Adrenal gland (tissue), 5 donors: ENCODE measurements around the gene SYT13.

Experiments used
- POLR2A ChIP-seq, 2 donors: fragments of 450-650 bp; IDR thresholded peaks; one replicate each; pipeline ENCODE4 v1.6.1; 2017; ENCODE audit warnings: antibody characterized with exemption in 2 of 2, mild to moderate bottlenecking in 2 of 2, moderate library complexity in 1 of 2
- TF ChIP-seq, protein P1 (sequence below), 6 experiments: fragments of 450-650 bp in 4 of 6; fragments of 200-600 bp in 2 of 6; sonication (generic) in 1 of 6; IDR thresholded peaks; 1 replicate in 5 of 6; 2 replicates in 1 of 6; pipeline versions ENCODE4 v1.5.1 to v1.8.0; 2016 to 2021; ENCODE audit warnings: antibody characterized with exemption in 6 of 6, mild to moderate bottlenecking in 2 of 6, moderate library complexity in 1 of 6
- donor health status: DM: no; HTN: no; CAD: no.

DNA sequence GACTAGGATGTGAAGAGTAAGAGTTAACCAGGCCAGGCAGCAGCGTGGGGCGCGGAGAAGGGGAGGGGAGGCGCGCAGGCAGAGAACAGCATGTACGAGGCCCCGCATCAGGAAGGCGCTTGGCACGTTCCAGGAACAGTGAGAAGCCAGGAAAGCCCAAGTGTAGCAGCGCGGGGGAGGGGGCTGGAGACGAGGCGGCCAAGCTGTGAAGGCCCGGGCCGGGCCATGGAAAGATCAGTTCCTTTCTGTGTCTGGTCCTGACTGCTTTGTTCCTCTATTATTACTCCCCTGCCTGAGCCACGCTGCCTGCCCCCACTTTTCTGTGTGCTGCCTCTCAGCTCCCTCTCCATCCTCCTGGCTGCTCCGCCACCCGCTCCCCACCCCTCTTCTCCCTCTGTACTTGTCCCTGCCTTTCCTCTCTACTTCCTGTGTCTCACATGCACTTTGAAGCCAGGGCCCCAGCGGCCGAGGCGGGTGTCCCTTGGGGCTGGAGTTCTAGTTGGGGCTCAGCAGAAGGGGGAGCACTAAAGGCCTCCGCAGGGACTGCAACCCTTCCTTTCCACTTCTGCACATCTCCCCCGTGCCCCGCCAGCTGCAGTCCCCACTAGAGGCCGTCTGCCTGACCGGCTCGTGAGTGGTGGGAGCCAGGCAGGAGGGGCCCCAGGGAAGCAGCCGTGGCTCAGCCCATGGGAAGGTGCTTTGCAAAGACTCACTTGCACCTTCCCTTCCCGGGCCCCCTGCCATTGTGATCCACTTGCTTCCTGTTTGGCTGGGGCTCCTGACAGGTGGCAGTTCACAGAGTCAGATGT is 76.0 kb downstream of the SYT13 start:
- TF ChIP-seq, protein P1, sequence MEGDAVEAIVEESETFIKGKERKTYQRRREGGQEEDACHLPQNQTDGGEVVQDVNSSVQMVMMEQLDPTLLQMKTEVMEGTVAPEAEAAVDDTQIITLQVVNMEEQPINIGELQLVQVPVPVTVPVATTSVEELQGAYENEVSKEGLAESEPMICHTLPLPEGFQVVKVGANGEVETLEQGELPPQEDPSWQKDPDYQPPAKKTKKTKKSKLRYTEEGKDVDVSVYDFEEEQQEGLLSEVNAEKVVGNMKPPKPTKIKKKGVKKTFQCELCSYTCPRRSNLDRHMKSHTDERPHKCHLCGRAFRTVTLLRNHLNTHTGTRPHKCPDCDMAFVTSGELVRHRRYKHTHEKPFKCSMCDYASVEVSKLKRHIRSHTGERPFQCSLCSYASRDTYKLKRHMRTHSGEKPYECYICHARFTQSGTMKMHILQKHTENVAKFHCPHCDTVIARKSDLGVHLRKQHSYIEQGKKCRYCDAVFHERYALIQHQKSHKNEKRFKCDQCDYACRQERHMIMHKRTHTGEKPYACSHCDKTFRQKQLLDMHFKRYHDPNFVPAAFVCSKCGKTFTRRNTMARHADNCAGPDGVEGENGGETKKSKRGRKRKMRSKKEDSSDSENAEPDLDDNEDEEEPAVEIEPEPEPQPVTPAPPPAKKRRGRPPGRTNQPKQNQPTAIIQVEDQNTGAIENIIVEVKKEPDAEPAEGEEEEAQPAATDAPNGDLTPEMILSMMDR (IDR thresholded peaks at IDR 0.05) = no peak
- no peak for TF ChIP-seq POLR2A (IDR thresholded peaks at IDR 0.05)
